Neural crest cell (in vitro differentiated cells): ENCODE results near the gene PEAK3. TPM values are rescaled to one million over a fixed set of nuclear protein-coding genes. Genes with fewer than 3 reads are reported as not detected.

Experiments used
- DNase-seq: peaks from one replicate; pipeline ENCODE4 v3.0.0; 2021; ENCODE audit warnings: low read depth, mixed read lengths, low spot score
- H3K27ac Mint-ChIP-seq: one replicate; pipeline ENCODE4 v1.8.0; 2021; ENCODE audit warnings: mild to moderate bottlenecking, mixed read lengths; ENCODE audit not compliant: unreplicated experiment
- H3K27me3 Mint-ChIP-seq: 2 replicates; pipeline ENCODE4 v1.8.0; 2021; ENCODE audit warnings: low read depth, mild to moderate bottlenecking, mixed read lengths
- H3K36me3 Mint-ChIP-seq: 2 replicates; pipeline ENCODE4 v1.8.0; 2021; ENCODE audit warnings: low read depth, mild to moderate bottlenecking, mixed read lengths
- H3K4me1 Mint-ChIP-seq: 2 replicates; pipeline ENCODE4 v1.8.0; 2021; ENCODE audit warnings: mixed read lengths
- H3K4me3 Mint-ChIP-seq: one replicate; pipeline ENCODE4 v1.8.0; 2021; ENCODE audit warnings: mild to moderate bottlenecking, mixed read lengths
- H3K9me3 Mint-ChIP-seq: 2 replicates; pipeline ENCODE4 v1.8.0; 2021; ENCODE audit warnings: mixed read lengths
- CTCF ChIP-seq: fragments of 200-600 bp; sonication (generic); conservative IDR thresholded peaks from 2 replicates; pipeline ENCODE4 v1.5.0; 2021; ENCODE audit warnings: antibody characterized with exemption, mild to moderate bottlenecking
- total RNA-seq: library from RNA; stranded (reverse); gene quantifications from 2 replicates; pipeline ENCODE4 v1.2.1, GENCODE V29; 2021

Gene PEAK3
- total RNA-seq, 1 donor from 2014 or later = not detected

DNA sequence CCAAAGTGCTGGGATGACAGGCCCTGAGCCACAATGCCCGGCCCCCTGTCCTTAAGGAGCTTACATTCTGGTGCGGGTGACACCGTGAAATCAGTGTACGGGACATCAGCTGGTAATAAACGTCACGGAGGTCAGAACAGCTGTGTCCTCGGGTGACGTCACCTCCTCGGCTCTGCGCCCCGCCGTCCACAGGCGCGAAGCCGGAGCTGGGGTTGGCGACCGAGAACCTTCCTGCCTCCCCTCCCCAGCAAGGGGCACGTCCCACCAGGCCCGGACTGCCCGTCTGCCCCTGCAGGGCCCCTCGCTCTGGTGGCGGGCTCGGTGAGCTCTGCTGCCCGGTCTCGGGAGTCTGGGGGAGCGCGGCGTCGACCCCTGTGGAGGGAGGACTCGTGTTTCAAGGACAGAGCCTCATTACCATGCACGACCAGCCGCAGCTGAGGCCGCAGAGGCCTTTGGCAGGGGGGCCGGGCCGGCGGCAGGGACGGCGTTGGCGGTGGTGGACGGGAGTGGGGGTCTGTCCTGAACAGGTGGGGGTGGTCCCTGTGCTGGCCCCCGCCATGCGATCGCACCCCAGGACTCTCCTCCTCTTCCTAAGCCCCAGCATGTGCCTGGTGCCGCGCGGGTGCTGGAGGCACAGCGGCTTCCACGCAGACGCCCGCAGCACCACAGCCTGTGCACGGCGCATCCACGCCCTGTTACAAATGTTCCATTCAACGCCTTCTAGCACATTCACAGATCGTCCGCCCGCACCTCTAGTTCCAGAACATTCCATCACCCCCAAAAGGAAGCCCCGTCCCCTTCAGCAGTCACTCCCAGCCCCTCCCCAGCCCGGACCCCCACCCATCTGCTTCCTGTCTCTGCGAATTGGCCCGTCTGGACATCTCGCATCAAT is 20.6 kb upstream of the PEAK3 start:
- TF ChIP-seq CTCF = no peak
- H3K27me3 Mint-ChIP-seq = peaks cover 28% of the 10 kb centered on the region
- peak; percentile 37 for DNase-seq
- no peaks in the 10 kb centered on the region for H3K36me3 Mint-ChIP-seq
- peaks cover 4% of the 10 kb centered on the region for H3K4me1 Mint-ChIP-seq
- no peak overlapping the region for H3K4me3 Mint-ChIP-seq
- peak overlapping the region; percentile 60 for H3K27ac Mint-ChIP-seq
- no peaks in the 10 kb centered on the region for H3K9me3 Mint-ChIP-seq

GRCh38 chr19:2300533-2300932 is 18.6 kb upstream of the PEAK3 start:
- DNase-seq = no peak
- Mint-ChIP-seq H3K27me3 (peaks cover 15% of the 10 kb centered on the region), H3K4me1 (peaks cover 4% of the 10 kb centered on the region), H3K36me3 (no peaks in the 10 kb centered on the region), H3K9me3 (no peaks in the 10 kb centered on the region), H3K4me3 (no peak overlapping the region), H3K27ac (no peak overlapping the region)
- TF ChIP-seq CTCF = no peak

- H3K4me1 Mint-ChIP-seq = peaks cover 4% of the 10 kb centered on the region
- no peaks in the 10 kb centered on the region for H3K36me3 Mint-ChIP-seq
- peaks cover 37% of the 10 kb centered on the region for H3K27me3 Mint-ChIP-seq
- no peak for DNase-seq
- H3K9me3 Mint-ChIP-seq = no peaks in the 10 kb centered on the region
- H3K27ac Mint-ChIP-seq = no peak overlapping the region
- no peak overlapping the region for H3K4me3 Mint-ChIP-seq
- no peak for TF ChIP-seq CTCF
Measured at GRCh38 chr19:2296141-2296540, 14.2 kb upstream of the PEAK3 start.

GRCh38 chr19:2294687-2295335 is 12.8 kb upstream of the PEAK3 start:
- no peak overlapping the region for H3K27ac Mint-ChIP-seq
- peak overlapping the region; percentile 24 for H3K4me3 Mint-ChIP-seq
- no peak for TF ChIP-seq CTCF
- DNase-seq = no peak
- peaks cover 4% of the 10 kb centered on the region for H3K4me1 Mint-ChIP-seq
- no peaks in the 10 kb centered on the region for H3K36me3 Mint-ChIP-seq
- H3K27me3 Mint-ChIP-seq = peaks cover 48% of the 10 kb centered on the region
- no peaks in the 10 kb centered on the region for H3K9me3 Mint-ChIP-seq

GRCh38 chr19:2291185-2291751 is 9.3 kb upstream of the PEAK3 start:
- H3K4me3 Mint-ChIP-seq = no peak overlapping the region
- peaks cover 10% of the 10 kb centered on the region for H3K4me1 Mint-ChIP-seq

More at GRCh38 chr19:2291185-2291751, 9.3 kb upstream of the PEAK3 start:
- H3K27ac Mint-ChIP-seq = no peak overlapping the region
- H3K9me3 Mint-ChIP-seq = no peaks in the 10 kb centered on the region
- TF ChIP-seq CTCF = no peak
- peaks cover 4% of the 10 kb centered on the region for H3K36me3 Mint-ChIP-seq
- H3K27me3 Mint-ChIP-seq = peaks cover 81% of the 10 kb centered on the region
- peak; percentile 62 for DNase-seq
